Upper lobe of left lung (tissue), 6 donors: ENCODE data around the gene ZNF292. TPM values are rescaled to one million over a fixed set of nuclear protein-coding genes. Genes with fewer than 3 reads are reported as not detected.

Experiments
- ATAC-seq, 2 donors: fragments of 200-7000 bp; cut with Tn5 transposase; one replicate each; pipeline ENCODE4 v1.9.1; 2022; ENCODE audit warnings: mild to moderate bottlenecking in 2 of 2, moderate library complexity in 2 of 2; ENCODE audit not compliant: low FRiP score in 2 of 2
- DNase-seq, 2 donors: peaks; one replicate each; pipeline ENCODE4 v3.0.0-alpha.2; 2019 to 2020
- H3K27ac ChIP-seq, 4 donors: fragments of 200-600 bp; sonication (generic); one replicate each; pipeline ENCODE4 v1.5.1; 2016 to 2019
- H3K27me3 ChIP-seq, 4 donors: fragments of 200-600 bp; sonication (generic); one replicate each; pipeline ENCODE4 v1.5.1; 2017 to 2019
- H3K36me3 ChIP-seq, 4 donors: fragments of 200-600 bp; sonication (generic); one replicate each; pipeline ENCODE4 v1.5.1; 2016 to 2019
- H3K4me1 ChIP-seq, 4 donors: fragments of 200-600 bp; sonication (generic); one replicate each; pipeline ENCODE4 v1.5.1; 2018 to 2019
- H3K4me3 ChIP-seq, 4 donors: fragments of 200-600 bp; sonication (generic); one replicate each; pipeline ENCODE4 v1.5.1; 2017 to 2019; ENCODE audit warnings: mild to moderate bottlenecking in 2 of 4, moderate library complexity in 1 of 4
- H3K9me3 ChIP-seq, 4 donors: fragments of 200-600 bp; sonication (generic); one replicate each; pipeline ENCODE4 v1.5.1; 2018 to 2019
- CTCF ChIP-seq, 6 experiments: fragments of 450-650 bp in 4 of 6; fragments of 200-600 bp in 2 of 6; sonication (generic) in 2 of 6; IDR thresholded peaks; one replicate each; pipeline ENCODE4 v1.5.1; 2016 to 2019; ENCODE audit warnings: antibody characterized with exemption in 6 of 6
- EP300 ChIP-seq, 4 donors: sonication (generic); formaldehyde crosslinking; IDR thresholded peaks; one replicate each; pipeline ENCODE4 v1.5.1; 2017; ENCODE audit warnings: antibody characterized with exemption in 4 of 4, control low read depth in 2 of 4
- POLR2A ChIP-seq, 4 donors: fragments of 450-650 bp; IDR thresholded peaks; one replicate each; pipeline ENCODE4 v1.5.1; 2016 to 2017; ENCODE audit warnings: antibody characterized with exemption in 4 of 4, mild to moderate bottlenecking in 2 of 4
- POLR2AphosphoS5 ChIP-seq, 2 donors: sonication (generic); formaldehyde crosslinking; IDR thresholded peaks; one replicate each; pipeline ENCODE4 v1.5.1; 2017; ENCODE audit warnings: antibody characterized with exemption in 2 of 2
- WGBS, 2 donors: methylation state at CpG; one replicate each; pipeline ENCODE4 v1.1.5; 2017 to 2018; 5-methylcytosine and 5-hydroxymethylcytosine counted together
- total RNA-seq, 6 donors: library from RNA; depleted of rRNA in 4 of 6; stranded (reverse); fragments of >200 nt in 4 of 6; gene quantifications; one replicate each; pipeline versions ENCODE4 v1.1.0 to v1.2.1, GENCODE V29; 2016 to 2021
- donor health status: DM: no; HTN: no; CAD: no; lungs with moderate emphysema.
- donor health status: DM: no; HTN: yes; CAD: no; lungs with severe emphysema.

ZNF292 gene
- total RNA-seq, 6 donors from 2014 or later, result 19.9 to 60.8 (median 32.0) TPM

GRCh38 chr6:87241304-87241703 lies 85.9 kb downstream of the ZNF292 start:
- Histone ChIP-seq H3K27me3 (no peaks in the 10 kb centered on the region), H3K27ac (no peak overlapping the region), H3K4me1 (no peaks in the 10 kb centered on the region), H3K9me3 (no peaks in the 10 kb centered on the region), H3K36me3 (peaks cover 6 to 42% (median 12%) of the 10 kb centered on the region in 4 donors), H3K4me3 (no peak overlapping the region)
- DNase-seq, result no peak
- TF ChIP-seq POLR2A (IDR thresholded peaks at IDR 0.05), result no peak
- TF ChIP-seq EP300 (IDR thresholded peaks at IDR 0.05), result no peak
- TF ChIP-seq CTCF (IDR thresholded peaks at IDR 0.05), result no peak
- no peak for TF ChIP-seq POLR2AphosphoS5 (IDR thresholded peaks at IDR 0.05)
- 98 to 99% methylated on average over 5 of the region's 5 CpGs for WGBS, 2 donors
- ATAC-seq, result no peak

DNA sequence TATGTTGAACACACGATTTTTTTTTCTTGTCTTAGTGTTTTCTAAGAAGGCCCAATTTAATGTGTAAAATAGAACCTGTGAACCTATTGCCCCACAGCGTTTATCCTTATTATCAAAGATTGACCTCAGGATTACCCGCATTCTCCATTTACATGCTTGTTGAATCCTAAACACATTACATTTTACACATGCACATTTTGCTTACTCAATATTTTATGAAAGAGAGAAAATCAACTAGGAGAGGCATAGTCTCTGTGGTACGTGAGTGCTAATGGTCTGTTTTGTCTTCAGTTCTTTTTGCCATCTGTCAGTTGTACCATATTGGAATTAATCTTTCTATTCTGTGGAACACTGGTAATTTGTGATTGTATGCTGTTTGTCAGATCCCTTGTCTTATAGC lies 86.9 kb downstream of the ZNF292 start:
- no peak overlapping the region for H3K27ac ChIP-seq
- 86 to 92% methylated on average over 4 of the region's 4 CpGs for WGBS, 2 donors
- H3K36me3 ChIP-seq, result peaks cover 13 to 52% (median 20%) of the 10 kb centered on the region in 4 donors

DNA sequence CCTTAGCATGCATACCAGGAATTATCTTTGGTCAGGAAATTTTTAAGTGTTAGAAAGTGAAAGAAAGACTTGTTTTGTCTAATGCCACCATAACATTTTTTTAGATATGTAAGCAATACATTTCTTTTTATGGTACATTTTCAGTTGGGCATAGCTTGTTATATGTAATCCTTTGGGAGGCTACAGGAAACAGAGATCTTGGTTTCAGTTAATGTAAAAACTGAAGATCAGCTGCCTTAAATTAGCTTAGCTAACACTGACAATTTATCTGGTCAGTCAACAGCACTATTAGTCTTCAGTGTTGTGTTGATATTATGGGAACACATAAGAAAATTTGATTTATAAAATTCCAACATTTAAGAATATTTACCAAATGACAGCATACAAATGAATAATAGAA lies 88.4 kb downstream of the ZNF292 start:
- H3K9me3 ChIP-seq, result no peaks in the 10 kb centered on the region
- peaks cover 13 to 63% (median 21%) of the 10 kb centered on the region in 4 donors for H3K36me3 ChIP-seq

More for the DNA sequence above, 86.9 kb downstream of the ZNF292 start:
- Histone ChIP-seq H3K27me3 (no peaks in the 10 kb centered on the region), H3K4me1 (no peaks in the 10 kb centered on the region), H3K9me3 (no peaks in the 10 kb centered on the region), H3K4me3 (no peak overlapping the region)
- DNase-seq (no peak), ATAC-seq (no peak)
- no peak for TF ChIP-seq POLR2AphosphoS5 (IDR thresholded peaks at IDR 0.05)
- TF ChIP-seq POLR2A (IDR thresholded peaks at IDR 0.05), result no peak
- TF ChIP-seq EP300 (IDR thresholded peaks at IDR 0.05), result no peak
- no peak for TF ChIP-seq CTCF (IDR thresholded peaks at IDR 0.05)

GRCh38 chr6:87244380-87244779 lies 89.0 kb downstream of the ZNF292 start:
- Histone ChIP-seq H3K36me3 (peaks cover 14 to 67% (median 23%) of the 10 kb centered on the region in 4 donors), H3K4me3 (no peak overlapping the region), H3K4me1 (no peaks in the 10 kb centered on the region), H3K9me3 (no peaks in the 10 kb centered on the region), H3K27me3 (no peaks in the 10 kb centered on the region), H3K27ac (no peak overlapping the region)
- no peak for TF ChIP-seq POLR2A (IDR thresholded peaks at IDR 0.05)
- TF ChIP-seq POLR2AphosphoS5 (IDR thresholded peaks at IDR 0.05), result no peak
- TF ChIP-seq CTCF (IDR thresholded peaks at IDR 0.05), result no peak
- no peak for TF ChIP-seq EP300 (IDR thresholded peaks at IDR 0.05)
- no peak for DNase-seq
- ATAC-seq, result no peak

More for the DNA sequence above, 88.4 kb downstream of the ZNF292 start:
- Histone ChIP-seq H3K4me3 (no peak overlapping the region), H3K4me1 (no peaks in the 10 kb centered on the region), H3K27ac (no peak overlapping the region), H3K27me3 (no peaks in the 10 kb centered on the region)
- TF ChIP-seq POLR2A (IDR thresholded peaks at IDR 0.05) (no peak), CTCF (IDR thresholded peaks at IDR 0.05) (no peak), EP300 (IDR thresholded peaks at IDR 0.05) (no peak), POLR2AphosphoS5 (IDR thresholded peaks at IDR 0.05) (no peak)
- ATAC-seq (no peak), DNase-seq (no peak)

DNA sequence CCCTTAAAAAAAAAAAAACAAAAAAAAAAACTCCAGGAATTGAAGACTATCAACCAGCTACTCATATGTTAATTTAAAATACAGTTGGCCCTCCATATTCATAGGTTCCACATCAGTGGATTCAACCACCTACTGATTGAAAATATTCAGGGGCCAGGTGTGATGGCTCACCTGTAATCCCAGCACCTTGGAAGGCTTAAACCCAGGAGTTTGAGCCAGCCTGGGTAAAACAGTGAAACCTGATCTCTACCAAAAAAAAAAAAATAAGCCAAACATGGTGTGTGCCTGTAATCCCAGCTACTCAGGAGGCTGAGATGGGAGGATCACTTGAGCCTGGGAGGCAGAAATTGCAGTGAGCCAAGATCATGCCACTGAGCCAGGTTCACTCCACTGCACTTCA lies 94.7 kb downstream of the ZNF292 start:
- no peak for DNase-seq
- no peaks in the 10 kb centered on the region for H3K27me3 ChIP-seq
- peaks cover 12 to 65% (median 22%) of the 10 kb centered on the region in 4 donors for H3K36me3 ChIP-seq
- ATAC-seq, result no peak
- H3K4me3 ChIP-seq, result no peak overlapping the region
- no peaks in the 10 kb centered on the region for H3K4me1 ChIP-seq
- H3K27ac ChIP-seq, result no peak overlapping the region
- H3K9me3 ChIP-seq, result no peaks in the 10 kb centered on the region
- TF ChIP-seq EP300 (IDR thresholded peaks at IDR 0.05) (no peak), POLR2AphosphoS5 (IDR thresholded peaks at IDR 0.05) (no peak), POLR2A (IDR thresholded peaks at IDR 0.05) (no peak), CTCF (IDR thresholded peaks at IDR 0.05) (no peak)
